SIG-M5 (cell line): ENCODE data around the gene SEMA3B.
"Not testable (repeated sequence)": the region's sequence is repeated elsewhere in the genome, so short reads cannot be mapped to it uniquely, and the experiment has no call there.

ENCODE experiments used
- DNase-seq: peaks from one replicate; lab custom pipeline; 2025; lab: John Stamatoyannopoulos, UW

Gene SEMA3B

DNA sequence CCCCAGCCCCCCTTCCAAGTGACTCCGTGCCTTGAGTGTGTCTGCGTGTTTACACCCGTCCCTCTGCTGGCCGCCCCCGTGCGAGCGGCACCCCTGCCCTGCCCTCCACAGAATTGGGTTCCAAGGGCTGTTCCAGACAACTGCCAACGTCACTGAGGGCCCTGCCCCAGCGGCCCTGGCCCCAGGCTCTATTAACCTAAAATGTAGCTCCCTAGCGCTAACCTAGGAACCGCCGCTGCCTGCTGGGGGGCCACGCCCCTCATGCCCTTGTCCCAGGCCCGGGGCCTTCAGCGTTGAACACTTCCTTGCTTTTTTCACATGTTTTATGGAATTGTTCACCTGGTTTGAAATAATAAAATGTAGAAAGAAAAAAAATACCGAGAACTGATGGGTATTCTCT lies 10.0 kb upstream of the SEMA3B start:
- no peak for DNase-seq

DNA sequence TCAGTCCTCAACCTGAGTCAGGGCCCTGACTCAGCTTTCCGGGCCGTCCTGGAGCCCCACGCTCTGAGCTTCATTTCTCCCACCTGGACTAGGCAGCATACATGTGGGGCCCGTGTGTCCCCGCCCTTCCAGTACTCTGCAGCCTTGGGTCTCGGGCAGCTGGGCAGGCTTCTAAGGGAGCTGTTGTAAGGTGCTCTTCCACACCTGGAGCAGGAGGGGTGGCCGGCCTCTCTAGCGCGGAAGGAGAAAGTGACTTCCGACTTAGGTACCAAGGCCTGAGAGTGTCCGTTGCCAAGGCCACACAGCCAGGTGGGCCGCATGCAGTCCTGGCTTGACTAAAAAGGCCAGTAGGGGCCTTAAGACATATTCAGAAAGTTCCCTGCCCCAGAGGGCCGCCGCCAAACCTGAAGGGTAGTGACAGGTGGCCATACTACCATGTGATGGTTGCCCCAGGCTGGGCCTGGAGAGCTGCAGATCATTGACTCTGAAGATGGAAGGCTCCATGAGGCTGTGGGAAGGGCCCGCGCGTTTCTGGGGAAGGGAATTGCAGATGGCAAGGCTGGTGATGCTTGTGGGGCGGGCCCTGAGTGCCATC lies 9.4 kb upstream of the SEMA3B start:
- DNase-seq, result no peak

DNA sequence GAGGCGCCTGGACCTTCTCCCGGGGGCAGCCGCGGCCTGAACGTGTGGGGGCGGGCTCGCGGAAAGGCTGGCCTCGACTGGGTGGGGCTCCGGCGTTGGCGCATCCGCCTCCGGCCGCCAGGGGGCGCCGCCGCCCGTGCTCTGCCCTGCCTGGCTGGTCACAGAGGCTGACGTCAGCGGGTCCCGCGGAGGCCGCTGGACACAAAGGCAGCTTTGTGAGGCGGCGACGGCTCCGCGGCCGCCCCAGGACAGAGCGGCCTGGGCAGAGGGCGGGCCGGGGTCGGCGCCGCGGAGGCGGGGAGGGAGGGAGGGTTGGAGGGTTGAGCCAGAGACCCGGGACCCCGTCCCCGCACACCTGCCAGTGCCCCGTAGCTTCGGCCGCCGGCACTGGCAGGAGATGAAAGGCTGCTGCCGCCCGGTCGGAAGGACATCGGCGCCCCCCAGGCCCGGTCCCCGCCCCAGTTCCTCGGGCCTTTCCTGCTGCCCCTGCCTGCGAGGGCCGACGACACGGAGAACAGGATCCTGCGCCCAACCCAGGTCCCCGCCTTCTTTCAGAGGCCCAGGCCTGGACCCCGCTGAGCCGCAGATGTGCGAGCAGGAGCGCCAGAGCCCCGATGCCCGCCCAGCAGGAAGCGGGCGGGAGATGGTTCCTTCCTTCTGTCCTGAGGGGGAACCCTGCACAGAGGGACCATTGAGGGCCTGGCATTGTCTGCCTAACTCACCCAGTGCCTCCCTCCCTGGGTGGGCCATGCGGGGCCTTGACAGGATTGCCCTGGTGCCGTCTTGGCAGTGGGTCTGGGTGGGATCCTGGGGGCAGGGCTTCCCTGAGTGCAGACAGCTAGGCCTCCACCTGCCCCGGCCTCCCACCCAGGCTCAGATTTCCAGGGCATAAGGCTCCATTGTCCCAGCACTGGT lies 8.7 kb upstream of the SEMA3B start:
- peak; percentile 13 for DNase-seq

DNA sequence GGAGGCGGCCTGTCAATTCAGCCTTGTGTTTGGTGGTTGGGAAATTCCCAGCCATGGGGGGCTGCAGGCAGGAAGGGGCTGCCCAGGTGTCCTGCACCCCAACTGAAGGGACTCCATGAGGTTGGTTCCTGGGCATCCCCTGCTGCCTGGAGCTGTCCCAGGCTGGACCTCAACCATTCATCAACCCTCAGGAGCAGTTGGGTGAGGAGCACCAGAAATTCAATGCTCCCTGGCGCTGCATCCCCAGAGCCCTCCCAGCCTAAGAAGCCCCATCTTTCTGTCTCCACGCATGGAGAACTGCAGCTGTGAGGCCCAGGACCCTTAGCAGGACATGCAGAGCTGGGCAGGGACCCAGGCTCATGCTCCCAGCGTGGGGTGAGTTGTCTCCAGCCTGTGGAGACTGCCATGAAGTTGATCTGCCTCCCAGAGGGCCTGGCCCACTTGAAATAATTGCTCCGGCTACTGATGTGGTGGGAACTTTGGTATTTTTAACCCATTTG lies 8.0 kb upstream of the SEMA3B start:
- DNase-seq, result no peak

DNA sequence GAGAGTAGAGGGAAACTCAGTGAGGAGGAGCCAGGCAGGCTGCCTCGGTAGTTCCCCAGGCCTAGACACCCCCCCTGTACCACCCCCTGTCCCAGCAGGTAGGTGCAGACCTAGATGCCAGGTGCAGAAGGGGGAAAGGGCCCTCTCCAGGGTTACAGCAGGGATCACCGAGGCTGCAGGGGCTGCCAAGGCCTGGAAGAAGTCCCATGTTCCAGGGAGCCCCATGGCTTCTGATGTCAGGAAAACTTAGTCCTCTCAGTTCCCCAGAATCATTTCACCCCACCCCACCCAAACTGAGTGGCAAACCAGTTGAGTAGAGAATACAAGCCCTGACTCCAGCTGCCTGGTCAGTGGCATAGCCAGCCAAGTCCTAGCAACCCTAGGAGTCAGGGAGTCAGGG lies 7.4 kb upstream of the SEMA3B start:
- DNase-seq, result no peak

DNA sequence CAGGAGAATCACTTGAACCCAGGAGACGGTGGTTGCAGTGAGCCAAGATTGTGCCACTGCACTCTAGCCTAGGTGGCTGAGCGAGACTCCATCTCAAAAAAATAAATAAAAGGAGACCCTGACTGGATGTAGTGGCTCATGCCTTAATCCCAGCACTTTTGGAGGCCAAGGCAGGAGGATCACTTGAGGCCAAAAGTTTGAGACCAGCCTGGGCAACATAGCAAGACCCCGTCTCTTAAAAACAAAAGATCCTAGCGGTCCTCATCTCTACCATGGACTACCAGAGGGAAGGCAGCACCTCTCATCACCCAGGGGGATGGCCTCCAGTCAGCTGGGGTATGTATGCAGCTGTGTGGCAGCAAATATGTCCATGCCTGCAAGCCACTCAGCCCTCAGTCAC lies 6.7 kb upstream of the SEMA3B start:
- not testable (repeated sequence) for DNase-seq

DNA sequence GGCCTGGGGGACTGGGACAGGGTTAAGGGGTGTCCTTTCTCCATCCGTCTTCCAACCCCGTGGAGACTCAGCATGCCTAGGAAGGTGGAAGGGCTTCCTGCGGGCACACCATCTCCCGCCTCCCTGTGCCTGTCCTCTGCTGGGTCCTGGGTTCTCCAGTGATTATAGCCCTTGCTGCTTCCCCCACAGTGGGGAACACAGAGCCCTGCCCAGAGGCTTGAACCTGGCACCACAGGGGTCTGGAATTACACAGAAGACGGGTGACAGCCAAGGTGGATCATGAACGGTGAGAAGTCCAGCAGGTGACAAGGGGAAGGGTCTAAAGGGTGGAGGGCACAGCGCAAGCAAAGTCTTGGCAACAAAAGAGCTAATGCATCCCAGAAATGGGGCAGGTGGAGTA lies 6.2 kb upstream of the SEMA3B start:
- DNase-seq, result no peak

DNA sequence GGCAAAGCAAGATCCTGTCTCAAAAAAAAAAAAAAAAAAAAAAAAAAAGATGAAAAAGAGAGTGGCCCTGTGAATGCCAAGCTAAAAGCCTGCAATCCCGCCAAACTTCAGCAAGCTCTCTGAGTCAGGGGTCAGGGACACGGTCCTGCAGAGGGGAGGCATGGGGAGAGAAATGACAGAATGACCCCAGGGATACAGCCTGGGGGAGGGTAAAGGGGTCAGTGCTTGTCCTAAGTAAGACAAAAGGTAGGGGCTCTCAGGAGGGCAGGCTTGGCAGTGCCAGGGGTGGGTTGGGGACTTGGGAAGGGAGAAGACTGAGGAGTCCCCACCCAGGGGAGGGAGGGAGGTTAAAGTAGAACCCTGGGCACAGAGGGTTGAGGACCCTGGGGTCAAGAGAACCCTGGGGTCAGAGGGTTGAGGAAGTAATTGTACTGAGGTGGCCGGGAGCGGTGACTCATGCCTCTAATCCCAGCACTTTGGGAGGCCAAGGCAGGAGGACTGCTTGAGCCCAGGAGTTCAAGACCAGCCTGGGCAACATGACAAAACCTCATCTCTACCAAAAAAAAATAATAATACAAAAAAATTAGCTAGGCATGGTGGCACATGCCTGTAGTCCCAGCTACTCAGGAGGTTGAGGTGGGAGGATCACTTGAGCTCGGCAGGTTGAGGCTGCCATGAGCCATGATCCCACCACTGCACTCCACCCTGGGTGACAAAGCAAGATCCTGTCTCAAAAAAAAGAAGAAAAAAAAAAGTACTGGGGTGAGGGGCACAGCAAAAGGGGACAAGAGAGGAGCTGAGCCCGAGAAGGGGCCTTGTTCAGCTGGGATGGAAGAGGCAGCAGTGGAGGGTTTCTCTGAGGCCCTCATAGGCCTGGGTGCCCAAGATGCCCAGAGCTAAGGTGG lies 5.2 kb upstream of the SEMA3B start:
- DNase-seq, result no peak

DNA sequence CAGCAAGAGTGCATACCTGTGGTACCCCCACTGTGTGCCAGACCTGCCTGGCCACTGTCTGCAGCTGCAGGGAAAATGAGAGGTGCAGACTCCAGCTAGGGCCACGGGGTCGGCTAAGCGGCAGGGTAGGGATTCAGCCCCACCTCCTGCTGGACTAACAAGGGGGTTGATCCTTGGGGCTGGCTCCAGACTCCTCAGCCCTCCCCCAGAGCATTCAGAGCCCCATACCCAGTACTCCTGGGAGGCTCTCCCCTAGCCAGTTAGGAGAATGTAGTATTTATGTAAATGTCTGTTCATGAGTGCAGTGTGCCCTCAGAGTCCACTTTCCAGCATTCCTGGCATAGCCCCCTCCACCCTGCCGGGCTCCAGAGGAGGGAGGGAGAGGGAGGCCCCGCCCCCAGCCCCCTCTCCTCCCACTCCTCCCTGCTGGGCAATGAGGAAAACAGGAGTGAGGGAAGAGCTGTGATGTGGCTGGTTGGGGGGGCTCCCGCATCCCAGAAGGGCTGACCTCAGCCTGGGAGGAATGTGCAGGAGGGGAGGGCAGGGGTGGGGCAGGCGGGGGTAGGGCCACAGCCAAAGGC lies 4.5 kb upstream of the SEMA3B start:
- no peak for DNase-seq

DNA sequence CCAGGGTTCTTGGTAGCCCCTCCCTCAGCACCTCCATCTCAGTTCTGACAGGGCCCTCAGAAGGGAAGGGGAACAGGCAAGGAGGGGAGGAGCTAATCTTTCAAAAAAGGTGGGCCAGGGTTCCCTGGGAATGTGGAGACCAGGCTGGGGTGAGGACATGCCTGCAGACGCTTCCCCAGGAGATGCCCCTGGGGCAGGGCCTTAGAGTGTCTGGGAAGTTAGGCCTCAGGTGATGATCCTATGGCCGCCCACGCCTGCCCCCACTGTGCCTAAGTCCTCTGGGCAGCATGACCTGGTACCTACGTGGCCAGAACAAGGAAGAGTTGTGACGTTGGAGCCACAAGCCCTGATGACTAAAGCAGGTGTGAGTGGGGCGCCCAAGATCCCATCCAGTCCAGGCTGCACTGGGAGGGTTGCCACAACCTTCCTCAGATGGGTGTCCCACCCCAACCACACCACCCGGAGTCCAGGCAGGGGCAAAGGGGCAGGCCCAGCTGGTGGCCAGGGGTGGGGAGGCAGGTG lies 3.9 kb upstream of the SEMA3B start:
- no peak for DNase-seq

DNA sequence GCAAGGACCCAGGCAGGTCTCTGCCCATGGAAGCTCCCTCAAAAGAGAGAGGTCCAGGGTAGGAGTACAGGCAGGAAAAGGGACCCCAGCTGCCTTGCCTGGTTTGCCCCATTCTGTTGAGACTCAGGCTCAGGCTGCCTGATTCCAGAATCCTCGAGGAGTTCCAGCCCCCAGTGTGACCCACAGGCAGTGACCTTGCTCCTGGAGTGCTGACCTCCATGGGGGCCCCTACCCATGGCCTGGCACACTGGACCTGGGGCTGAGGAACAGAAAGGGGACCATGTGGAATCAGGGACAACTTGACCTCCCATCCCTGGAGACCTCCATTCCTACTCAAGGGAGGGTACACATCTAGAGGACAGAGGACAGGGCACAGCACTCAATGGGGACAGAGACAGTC lies 3.4 kb upstream of the SEMA3B start:
- no peak for DNase-seq

DNA sequence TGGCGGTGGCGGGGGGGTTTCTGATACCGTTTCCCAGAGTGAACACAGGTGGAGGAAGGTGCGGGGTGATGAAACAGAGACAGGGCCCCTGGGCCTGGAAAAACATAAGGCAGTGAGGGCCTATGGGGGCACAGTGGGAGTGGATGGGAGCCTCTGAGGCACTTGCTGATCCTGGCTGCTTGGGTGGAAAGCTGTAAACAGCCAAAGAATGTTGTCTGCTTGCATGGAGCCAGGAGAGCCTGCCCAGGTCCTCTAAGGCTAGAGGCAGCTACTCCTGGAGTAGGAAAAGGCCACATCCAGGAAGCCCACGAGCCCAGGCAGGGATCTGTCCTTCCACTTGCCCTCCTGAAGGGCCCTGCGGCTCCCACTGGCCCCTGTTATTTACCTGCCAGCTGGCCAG lies 2.9 kb upstream of the SEMA3B start:
- DNase-seq, result no peak

DNA sequence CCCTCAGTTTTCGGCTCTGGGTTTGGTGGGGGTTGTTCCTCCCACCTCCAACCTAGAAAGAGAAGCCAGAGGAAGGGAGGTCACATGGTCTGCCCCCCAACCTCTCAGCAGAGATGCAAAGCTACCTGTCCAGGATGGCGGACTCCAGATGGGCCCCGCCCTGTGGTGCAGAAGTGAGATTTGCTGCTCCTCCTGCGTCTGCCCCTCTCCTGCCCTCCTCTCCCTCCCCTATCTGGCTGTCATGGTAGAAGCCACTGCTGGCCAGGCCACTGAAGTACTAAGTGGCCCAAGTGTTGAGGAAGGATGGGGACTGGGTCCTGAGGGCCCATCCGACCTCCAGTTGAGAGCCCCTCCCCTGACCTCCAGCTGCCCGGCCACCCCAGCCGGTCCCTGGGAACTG lies 2.1 kb upstream of the SEMA3B start:
- DNase-seq, result no peak

DNA sequence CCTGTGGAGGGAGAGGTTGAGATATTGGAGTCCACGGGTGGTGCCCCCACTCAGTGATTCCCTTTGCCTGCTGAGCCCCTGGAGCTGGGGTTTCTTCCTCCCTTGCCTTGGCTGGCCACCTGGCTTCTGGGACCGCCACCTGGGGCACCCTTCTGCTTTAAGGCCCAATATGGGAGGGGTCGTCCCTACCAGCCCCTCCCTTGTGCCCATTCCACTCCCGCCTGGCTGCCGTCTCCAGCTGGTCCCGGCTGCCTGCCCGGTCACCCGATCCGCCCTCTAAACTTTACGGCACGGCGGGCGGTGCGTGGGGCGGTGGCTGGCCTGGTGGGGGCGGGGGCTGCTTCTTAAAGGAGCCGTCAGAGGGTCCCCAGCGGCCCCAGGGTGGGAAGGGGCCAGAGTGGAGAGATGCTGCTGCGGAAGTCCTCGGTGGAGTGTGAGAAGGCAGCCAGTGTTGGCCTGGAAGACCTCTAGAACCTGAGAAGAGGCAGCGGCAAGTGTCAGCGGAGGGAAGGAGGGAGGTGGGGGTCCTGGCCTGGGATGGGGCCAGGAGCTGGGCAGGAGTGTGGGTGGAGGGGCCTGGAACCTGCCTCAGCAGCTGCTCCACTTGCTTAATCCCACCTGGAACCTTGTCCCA lies 1.6 kb upstream of the SEMA3B start:
- no peak for DNase-seq

DNA sequence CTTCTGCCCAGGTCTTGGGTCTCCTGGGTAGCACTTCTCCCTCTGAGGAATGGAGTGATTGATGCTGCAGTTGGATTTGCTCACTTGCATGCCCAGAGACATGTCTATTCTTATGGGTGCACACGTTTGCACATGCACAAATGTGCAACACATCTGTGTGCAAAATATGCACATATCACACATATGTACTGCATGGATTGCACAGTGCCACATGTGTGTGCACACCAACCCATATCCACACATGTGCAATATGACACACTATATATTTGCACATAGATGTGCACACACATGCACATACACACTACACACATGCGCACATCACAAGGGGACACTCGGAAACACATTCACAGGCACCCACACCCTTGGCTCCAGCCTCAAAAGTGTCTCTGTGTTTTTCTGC lies 671 bp upstream of the SEMA3B start:
- DNase-seq, result no peak

DNA sequence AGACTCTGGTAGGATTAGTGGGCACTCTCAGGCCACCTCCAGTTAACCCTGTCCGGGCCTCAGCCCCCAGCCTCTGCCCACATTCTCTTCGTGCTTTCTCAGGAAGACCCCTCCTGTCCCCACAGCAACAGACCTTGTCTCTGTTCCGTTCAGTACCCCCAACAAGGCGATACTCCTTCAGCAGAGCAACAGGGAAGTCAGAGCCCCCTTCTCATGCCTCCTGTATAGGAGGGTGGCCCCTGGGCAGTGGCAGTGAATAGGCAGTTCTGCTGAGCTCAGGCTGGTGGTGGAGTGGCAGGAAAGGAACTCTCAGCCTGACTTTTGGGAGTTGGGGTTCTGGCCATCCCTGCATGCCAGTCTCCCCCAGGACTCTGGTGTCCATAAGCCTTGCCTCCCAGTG lies 513 bp downstream of the SEMA3B start:
- DNase-seq, result no peak

DNA sequence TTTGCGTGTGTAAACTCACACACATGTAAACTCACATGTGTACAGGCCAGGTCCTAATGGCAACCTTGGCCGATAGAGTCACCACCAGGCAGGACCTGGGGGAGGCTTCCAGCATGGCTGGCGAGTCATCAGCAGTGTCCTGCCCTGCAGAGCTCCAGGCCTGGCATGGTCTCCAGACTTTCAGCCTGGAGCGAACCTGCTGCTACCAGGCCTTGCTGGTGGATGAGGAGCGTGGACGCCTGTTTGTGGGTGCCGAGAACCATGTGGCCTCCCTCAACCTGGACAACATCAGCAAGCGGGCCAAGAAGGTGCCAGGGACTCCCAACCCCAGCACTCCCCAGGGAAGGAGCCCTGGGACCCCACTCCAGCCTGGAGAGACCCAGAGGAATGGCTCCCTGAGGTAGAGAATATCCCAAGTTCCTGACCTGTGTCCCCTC lies 1.0 kb downstream of the SEMA3B start:
- no peak for DNase-seq

DNA sequence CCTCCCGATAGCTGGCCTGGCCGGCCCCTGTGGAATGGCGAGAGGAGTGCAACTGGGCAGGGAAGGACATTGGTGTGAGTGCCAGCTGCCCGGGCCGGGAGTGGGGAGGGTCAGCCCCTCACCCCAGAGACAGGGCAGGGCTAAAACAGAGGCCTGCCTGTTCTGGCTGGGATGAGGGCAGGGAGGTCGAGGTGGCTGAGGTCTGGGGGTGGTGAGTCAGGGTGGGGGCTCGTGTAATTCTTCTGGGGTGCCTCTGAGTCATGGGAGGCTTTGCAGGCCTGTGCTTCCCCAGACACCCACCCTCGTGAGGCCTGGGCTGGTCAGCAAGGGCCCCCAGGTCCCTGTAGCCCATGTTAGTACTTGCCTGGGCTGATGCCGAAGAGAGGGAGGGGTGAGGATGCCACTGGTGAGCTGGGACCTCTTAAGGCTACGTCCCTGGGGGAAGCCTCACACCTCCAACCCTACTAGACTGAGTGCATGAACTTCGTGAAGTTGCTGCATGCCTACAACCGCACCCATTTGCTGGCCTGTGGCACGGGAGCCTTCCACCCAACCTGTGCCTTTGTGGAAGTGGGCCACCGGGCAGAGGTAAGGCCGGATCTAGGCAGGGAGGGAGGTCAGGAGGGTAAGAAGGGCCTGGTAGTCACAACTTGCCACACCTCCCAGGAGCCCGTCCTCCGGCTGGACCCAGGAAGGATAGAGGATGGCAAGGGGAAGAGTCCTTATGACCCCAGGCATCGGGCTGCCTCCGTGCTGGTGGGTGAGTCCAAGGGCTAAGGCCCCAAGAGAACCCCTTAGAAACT lies 1.7 kb downstream of the SEMA3B start:
- no peak for DNase-seq

DNA sequence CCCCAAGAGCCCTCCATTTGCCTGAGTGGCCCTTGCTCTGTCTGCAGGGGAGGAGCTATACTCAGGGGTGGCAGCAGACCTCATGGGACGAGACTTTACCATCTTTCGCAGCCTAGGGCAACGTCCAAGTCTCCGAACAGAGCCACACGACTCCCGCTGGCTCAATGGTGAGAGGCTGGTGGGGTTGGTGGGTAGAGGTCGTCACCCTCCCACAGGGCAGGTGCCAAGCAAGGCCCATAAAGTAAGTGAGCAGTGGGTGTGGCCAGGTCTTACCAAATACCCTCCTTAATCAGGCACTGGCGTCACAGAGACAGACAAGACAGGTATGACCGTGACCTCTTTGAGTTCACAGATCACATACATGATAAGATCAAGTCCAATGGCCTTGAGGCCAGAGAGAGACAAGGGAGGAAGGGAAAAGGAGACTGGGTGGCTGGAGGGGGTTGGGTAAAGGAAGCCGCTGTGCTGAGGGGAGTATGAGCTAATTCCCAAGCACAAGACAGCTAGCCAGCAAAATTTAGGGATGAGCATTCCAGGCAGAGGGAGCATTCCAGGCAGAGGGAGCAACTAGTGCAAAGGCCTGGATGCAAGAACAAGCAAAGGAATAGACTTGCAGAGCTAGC lies 2.5 kb downstream of the SEMA3B start:
- no peak for DNase-seq

DNA sequence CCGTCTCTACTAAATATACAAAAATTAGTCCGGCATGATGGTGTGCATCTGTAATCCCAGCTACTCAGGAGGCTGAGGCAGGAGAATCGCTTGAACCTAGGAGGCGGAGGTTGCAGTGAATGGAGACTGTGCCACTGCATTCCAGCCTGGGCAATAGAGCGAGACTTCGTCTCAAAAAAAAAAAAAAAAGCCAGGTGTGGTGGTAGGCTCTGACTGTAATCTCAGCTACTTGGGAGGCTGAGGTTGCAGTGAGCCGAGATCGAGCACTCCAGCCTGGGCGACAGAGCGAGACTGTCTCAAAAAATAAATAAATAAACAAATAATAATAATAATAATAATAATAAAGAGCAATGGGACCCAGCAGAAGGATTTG lies 3.6 kb downstream of the SEMA3B start:
- DNase-seq, result not testable (repeated sequence)
